Adrenal gland (tissue), 19 donors: ENCODE data around the gene TANC1. TPM values are rescaled to one million over a fixed set of nuclear protein-coding genes. Genes with fewer than 3 reads are reported as not detected.

Experiments used
- DNase-seq, 7 donors: peaks; one replicate each; pipeline ENCODE4 v3.0.0-alpha.2; 2019 to 2020
- H3K27ac ChIP-seq, 5 donors: fragments of 200-600 bp; sonication (generic) in 4 of 5; 1 replicate in 3 of 5; 2 replicates in 2 of 5; pipeline versions ENCODE4 v1.5.1 to v1.8.0; 2016 to 2020; ENCODE audit warnings: mild to moderate bottlenecking in 1 of 5
- H3K27me3 ChIP-seq: fragments of 200-600 bp; 2 replicates; pipeline ENCODE4 v1.8.0; 2021
- H3K36me3 ChIP-seq, 2 donors: fragments of 200-600 bp; replicated peaks in 1 of 2; 1 replicate in 1 of 2; 2 replicates in 1 of 2; pipeline versions ENCODE4 v1.5.1 to v1.8.0; 2018 to 2022
- H3K4me1 ChIP-seq, 2 donors: fragments of 200-600 bp; replicated peaks in 1 of 2; 1 replicate in 1 of 2; 2 replicates in 1 of 2; pipeline versions ENCODE4 v1.5.1 to v1.8.0; 2018 to 2021
- H3K4me3 ChIP-seq, 4 donors: fragments of 200-600 bp; sonication (generic) in 3 of 4; one replicate each; pipeline ENCODE4 v1.5.1; 2016 to 2018
- H3K9me3 ChIP-seq, 3 donors: fragments of 200-600 bp; sonication (generic) in 1 of 3; replicated peaks in 1 of 3; 1 replicate in 2 of 3; 2 replicates in 1 of 3; pipeline versions ENCODE4 v1.5.1 to v1.8.0; 2016 to 2021
- POLR2A ChIP-seq, 2 donors: fragments of 450-650 bp; IDR thresholded peaks; one replicate each; pipeline ENCODE4 v1.6.1; 2017; ENCODE audit warnings: antibody characterized with exemption in 2 of 2, mild to moderate bottlenecking in 2 of 2, moderate library complexity in 1 of 2
- WGBS, 4 donors: extraction: QIAGEN DNeasy Blood & Tissue Kit in 2 of 4; methylation state at CpG; one replicate each; pipeline versions ENCODE4 v1.1.5 to v1.1.7; 2013 to 2017; 5-methylcytosine and 5-hydroxymethylcytosine counted together
- intact Hi-C, 2 donors: fragments of 100-400 bp; cut with DNase I; formaldehyde crosslinking; loops; one replicate each; pipeline versions ENCODE4 v1.14.1 to v1.15.0; 2022 to 2023
- long read RNA-seq, 10 donors: library from polyadenylated mRNA in 3 of 10; unstranded in 2 of 10; stranded (forward) in 1 of 10; transcript quantifications; one replicate each; pipeline ENCODE4 v2.0.0 and lab custom pipeline, GENCODE V29; 2021 to 2026
- polyA plus RNA-seq, 3 donors: library from polyadenylated mRNA; stranded (reverse); fragments of 200-250 nt in 2 of 3; fragments of 350-450 nt in 1 of 3; fragmentation: Illumina TruSeq in 1 of 3; extraction: RNeasy Lipid Tissue Mini Kit (QIAGEN cat#74804) in 1 of 3; gene quantifications; one replicate each; pipeline ENCODE4 v1.2.3, GENCODE V29; 2013 to 2014
- total RNA-seq, 9 donors: library from RNA; depleted of rRNA in 4 of 9; stranded (reverse); fragments of >200 nt in 4 of 9; fragments of 120-200 nt in 1 of 9; fragmentation: NEBNext Ultra II Directional in 1 of 9; extraction: Animal tissue kit (Norgen Biotek cat#: 25700) in 1 of 9; gene quantifications; one replicate each; pipeline versions ENCODE4 v1.1.0 to v1.2.4, GENCODE V29; 2013 to 2023
- TF ChIP-seq, protein P1 (sequence below), 6 experiments: fragments of 450-650 bp in 4 of 6; fragments of 200-600 bp in 2 of 6; sonication (generic) in 1 of 6; IDR thresholded peaks; 1 replicate in 5 of 6; 2 replicates in 1 of 6; pipeline versions ENCODE4 v1.5.1 to v1.8.0; 2016 to 2021; ENCODE audit warnings: antibody characterized with exemption in 6 of 6, mild to moderate bottlenecking in 2 of 6, moderate library complexity in 1 of 6
- donor health status: healthy with polysubstance abuse.
- donor health status: Bipolar disorder and iron deficiency.
- donor health status: DM: yes; HTN: yes; CAD: no.
- donor health status: DM: no; HTN: no; CAD: no.
- donor health status: DM: no; HTN: no; CAD: no.
- donor health status: DM: yes; HTN: yes; CAD: no.

TANC1 gene
- total RNA-seq (10 to 100 TPM; 14.1 to 53.3 (median 28.1) TPM), polyA plus RNA-seq (10 to 100 TPM; 18.8 to 20.4 (median 20.3) TPM)
- long read RNA-seq, donor 1, full-length matches to known transcripts: 1 of 7 reads
- long read RNA-seq, donor 1, partial matches to known transcripts: 6 of 7 reads
- long read RNA-seq, donor 1, other reads (novel, unspliced or antisense): 0 of 7 reads
- long read RNA-seq, donor 2, full-length matches to known transcripts: 1 of 1 reads
- long read RNA-seq, donor 2, partial matches to known transcripts: 0 of 1 reads
- long read RNA-seq, donor 2, other reads (novel, unspliced or antisense): 0 of 1 reads
- long read RNA-seq, donor 3: 0 reads
- long read RNA-seq, donor 4, partial matches to known transcripts: 7 of 12 reads
- long read RNA-seq, donor 4, other reads (novel, unspliced or antisense): 5 of 12 reads
- long read RNA-seq, donor 5, partial matches to known transcripts: 12 of 18 reads
- long read RNA-seq, donor 5, other reads (novel, unspliced or antisense): 6 of 18 reads
- long read RNA-seq, donor 6, partial matches to known transcripts: 4 of 7 reads
- long read RNA-seq, donor 6, other reads (novel, unspliced or antisense): 3 of 7 reads
- long read RNA-seq, donor 7: 0 reads
- long read RNA-seq, donor 8: 0 reads
- long read RNA-seq, donor 9: 0 reads
- long read RNA-seq, donor 10: 0 reads

DNA sequence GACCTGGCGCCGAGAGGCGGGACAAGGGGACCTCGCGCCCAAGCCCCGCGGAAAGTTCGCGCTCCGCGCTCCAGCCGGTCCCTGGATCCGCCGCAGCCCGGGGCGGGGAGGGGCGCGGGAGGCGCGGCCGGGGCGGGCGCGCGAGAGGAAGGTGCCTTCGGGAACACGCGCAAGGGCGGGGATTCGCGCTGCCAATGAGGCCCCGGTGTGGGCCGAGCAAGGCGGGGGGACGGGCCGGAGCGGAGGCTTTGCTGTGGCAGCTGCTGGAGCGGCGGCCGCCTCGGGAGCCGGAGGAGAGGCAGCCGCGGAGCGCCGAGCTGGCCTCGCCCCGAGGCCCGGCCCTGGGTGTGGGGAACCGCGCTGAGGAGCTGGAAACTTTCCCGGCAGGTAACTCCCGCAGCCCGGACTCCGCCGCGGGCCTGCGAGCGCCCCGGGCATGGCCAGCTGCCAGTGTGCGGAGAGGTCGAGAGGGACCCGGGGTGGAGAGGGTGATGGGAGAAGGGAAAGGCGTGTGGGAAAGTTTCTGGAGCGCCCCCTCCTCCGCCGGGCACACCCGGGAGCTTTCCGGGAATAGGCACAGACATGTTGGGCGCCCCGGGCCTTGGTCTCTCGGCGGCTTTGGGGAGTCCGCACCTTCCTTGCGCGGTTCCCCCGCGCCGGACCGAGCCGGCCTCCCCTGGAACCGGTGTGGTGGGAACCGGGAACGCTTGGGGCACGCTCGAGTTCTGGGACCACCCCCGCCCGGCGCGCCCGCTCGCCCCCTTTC is at the start of gene TANC1:
TSS of gene TANC1 (plus strand) at position 245 of the 766 bp plus-strand sequence. CDS start 97,271 bp downstream, outside the sequence.
- Histone ChIP-seq H3K4me1 (peaks cover 9 to 43% of the 10 kb centered on the region in 2 donors), H3K36me3 (no peaks in the 10 kb centered on the region), H3K4me3 (peak within 1 kb of the TSS; percentile 54 to 94 (median 76)), H3K27me3 (no peaks in the 10 kb centered on the region), H3K27ac (peak within 1 kb of the TSS; percentile 43 to 93 (median 73)), H3K9me3 (no peaks in the 10 kb centered on the region)
- WGBS, 4 donors: 0 to 1% (median 1%) methylated on average over 22 to 92 of the region's 92 CpGs
- intact Hi-C loops: loop anchor here in 1 of 2 donors (10.0 kb wide), 1 partner anchor 146 kb away; no protein-coding TSS in a partner anchor
- DNase-seq: peak; percentile 93 to 97 (median 96)
- TF ChIP-seq, protein P1, sequence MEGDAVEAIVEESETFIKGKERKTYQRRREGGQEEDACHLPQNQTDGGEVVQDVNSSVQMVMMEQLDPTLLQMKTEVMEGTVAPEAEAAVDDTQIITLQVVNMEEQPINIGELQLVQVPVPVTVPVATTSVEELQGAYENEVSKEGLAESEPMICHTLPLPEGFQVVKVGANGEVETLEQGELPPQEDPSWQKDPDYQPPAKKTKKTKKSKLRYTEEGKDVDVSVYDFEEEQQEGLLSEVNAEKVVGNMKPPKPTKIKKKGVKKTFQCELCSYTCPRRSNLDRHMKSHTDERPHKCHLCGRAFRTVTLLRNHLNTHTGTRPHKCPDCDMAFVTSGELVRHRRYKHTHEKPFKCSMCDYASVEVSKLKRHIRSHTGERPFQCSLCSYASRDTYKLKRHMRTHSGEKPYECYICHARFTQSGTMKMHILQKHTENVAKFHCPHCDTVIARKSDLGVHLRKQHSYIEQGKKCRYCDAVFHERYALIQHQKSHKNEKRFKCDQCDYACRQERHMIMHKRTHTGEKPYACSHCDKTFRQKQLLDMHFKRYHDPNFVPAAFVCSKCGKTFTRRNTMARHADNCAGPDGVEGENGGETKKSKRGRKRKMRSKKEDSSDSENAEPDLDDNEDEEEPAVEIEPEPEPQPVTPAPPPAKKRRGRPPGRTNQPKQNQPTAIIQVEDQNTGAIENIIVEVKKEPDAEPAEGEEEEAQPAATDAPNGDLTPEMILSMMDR (IDR thresholded peaks at IDR 0.05): no peak
- peak; percentile 87 to 96 for TF ChIP-seq POLR2A (IDR thresholded peaks at IDR 0.05)

DNA sequence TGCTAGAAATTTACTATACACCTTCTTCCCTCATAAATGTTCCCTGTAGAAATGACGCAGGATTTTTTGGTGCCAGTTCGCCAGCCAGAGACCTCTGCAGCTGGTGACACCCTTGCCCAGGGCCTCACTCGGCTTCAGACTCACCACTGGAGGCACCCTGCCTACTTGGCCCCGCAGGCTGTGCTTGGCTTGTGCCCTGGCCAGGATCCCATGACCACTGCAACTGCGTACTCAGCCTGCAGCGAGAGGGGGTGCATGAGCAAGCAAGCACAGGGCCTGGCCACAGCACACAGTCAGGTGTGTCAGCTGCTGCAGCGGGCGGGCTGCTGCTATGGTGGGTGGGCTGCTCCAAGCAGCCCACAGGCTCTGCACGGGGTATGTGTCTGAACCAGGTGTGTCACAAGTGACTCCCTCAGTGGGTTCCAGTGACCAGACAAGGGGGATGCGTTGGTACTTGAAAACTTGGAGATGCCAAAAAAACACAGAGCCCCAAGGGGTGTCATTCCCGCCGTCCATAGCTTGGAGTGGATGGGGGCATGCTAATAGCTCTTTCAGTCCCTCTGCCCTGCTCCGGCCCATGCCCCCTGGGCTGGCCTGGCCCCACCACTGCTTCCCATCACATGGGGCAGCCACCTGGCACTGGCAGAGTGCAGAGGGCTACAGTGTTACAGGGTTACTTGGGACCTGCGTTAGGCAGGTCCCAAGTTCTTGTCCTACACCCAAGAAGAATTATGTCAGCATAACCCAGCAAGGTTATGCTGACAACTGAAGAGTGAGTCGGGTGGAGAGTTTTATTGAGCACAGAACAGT is 46.6 kb upstream of the TANC1 start:
- Histone ChIP-seq H3K27me3 (no peaks in the 10 kb centered on the region), H3K9me3 (no peaks in the 10 kb centered on the region), H3K36me3 (no peaks in the 10 kb centered on the region), H3K27ac (no peak overlapping the region), H3K4me3 (no peak overlapping the region), H3K4me1 (no peaks in the 10 kb centered on the region)
- WGBS, 4 donors: 76 to 85% (median 82%) methylated on average over 7 to 15 of the region's 15 CpGs
- intact Hi-C loops: no loop called here
- no peak for TF ChIP-seq POLR2A (IDR thresholded peaks at IDR 0.05)
- TF ChIP-seq, protein P1 (IDR thresholded peaks at IDR 0.05): no peak
- no peak for DNase-seq

DNA sequence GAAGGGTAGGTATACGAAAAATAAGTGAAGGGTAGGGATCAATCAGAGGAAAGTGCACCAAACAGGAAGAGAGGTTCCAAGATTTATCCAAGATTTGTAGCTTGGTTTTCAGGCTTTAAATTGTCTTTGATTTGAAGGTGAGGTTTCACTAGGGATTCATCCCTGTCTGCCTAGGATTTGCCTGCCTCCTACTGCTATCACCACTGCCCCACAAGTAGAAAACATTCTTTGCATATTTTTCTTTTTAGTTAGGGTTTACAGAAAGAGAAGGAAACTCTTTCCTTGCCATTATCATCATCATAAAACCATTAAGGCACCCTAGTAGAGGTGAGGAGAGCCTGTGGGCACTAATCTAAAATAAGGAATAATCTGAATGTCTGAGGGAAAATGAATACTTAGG is 45.8 kb upstream of the TANC1 start:
- intact Hi-C loops: no loop called here
- no peak for DNase-seq

More for the DNA sequence above, 45.8 kb upstream of the TANC1 start:
- H3K9me3 ChIP-seq: no peaks in the 10 kb centered on the region
- 64 to 83% (median 77%) methylated on average over 1 of the region's 1 CpG for WGBS, 4 donors
- no peaks in the 10 kb centered on the region for H3K4me1 ChIP-seq
- H3K27ac ChIP-seq: no peak overlapping the region
- H3K27me3 ChIP-seq: no peaks in the 10 kb centered on the region
- no peaks in the 10 kb centered on the region for H3K36me3 ChIP-seq
- H3K4me3 ChIP-seq: no peak overlapping the region
- TF ChIP-seq, protein P1 (IDR thresholded peaks at IDR 0.05): no peak
- TF ChIP-seq POLR2A (IDR thresholded peaks at IDR 0.05): no peak
